Activated CD8-positive, alpha-beta memory T cell treated with anti-CD3 and anti-CD28 coated beads for 4 hours (primary cell): ENCODE results near the gene OR8S1.

ENCODE experiments used
- DNase-seq, 2 donors: peaks; one replicate each; pipeline ENCODE4 v3.0.0-alpha.2; 2020; ENCODE audit warnings: low read depth in 2 of 2

The OR8S1 gene

GRCh38 chr12:48556631-48557030, 31.2 kb downstream of the OR8S1 start:
- DNase-seq = no peak

- no peak for DNase-seq
Observed at GRCh38 chr12:48557919-48558318, 32.5 kb downstream of the OR8S1 start.

GRCh38 chr12:48567731-48568130, 42.3 kb downstream of the OR8S1 start:
- no peak for DNase-seq

GRCh38 chr12:48569946-48570345, 44.5 kb downstream of the OR8S1 start, which contains the start of gene LALBA:
Gene LALBA (minus strand): TSS chr12:48570046. CDS start chr12:48570020, 26 bp downstream.
- no peak for DNase-seq

GRCh38 chr12:48572326-48572725, 46.9 kb downstream of the OR8S1 start:
- no peak for DNase-seq
